HG03039 (cell line): ENCODE data around the gene SKIC8.

Source experiments
- ATAC-seq: cut with Tn5 transposase; IDR thresholded peaks from one replicate; pipeline ENCODE4 v1.9.1; 2021; ENCODE audit warnings: mild to moderate bottlenecking, moderate library complexity; ENCODE audit not compliant: unreplicated experiment

Gene SKIC8

GRCh38 chr15:78322243-78322642, 22.8 kb upstream of the SKIC8 start:
- no peak for ATAC-seq

- ATAC-seq: no peak
Observed at GRCh38 chr15:78321786-78322185, 22.4 kb upstream of the SKIC8 start.

GRCh38 chr15:78321041-78321570, 21.7 kb upstream of the SKIC8 start:
- no peak for ATAC-seq

GRCh38 chr15:78320183-78320582, 20.8 kb upstream of the SKIC8 start:
- ATAC-seq: no peak

- ATAC-seq: no peak
Observed at GRCh38 chr15:78319588-78319987, 20.2 kb upstream of the SKIC8 start.

- ATAC-seq: no peak
Observed at GRCh38 chr15:78317145-78317836, 17.9 kb upstream of the SKIC8 start.

- ATAC-seq: peak; percentile 57
Observed at GRCh38 chr15:78316283-78317083, 17.1 kb upstream of the SKIC8 start.

- no peak for ATAC-seq
Observed at GRCh38 chr15:78315686-78316282, 16.4 kb upstream of the SKIC8 start.

GRCh38 chr15:78314181-78314581, 14.8 kb upstream of the SKIC8 start:
- no peak for ATAC-seq

GRCh38 chr15:78313383-78313782, 14.0 kb upstream of the SKIC8 start:
- no peak for ATAC-seq

- ATAC-seq: no peak
Observed at GRCh38 chr15:78312957-78313356, 13.5 kb upstream of the SKIC8 start.

GRCh38 chr15:78312536-78312935, 13.1 kb upstream of the SKIC8 start:
- no peak for ATAC-seq

GRCh38 chr15:78311292-78311691, 11.9 kb upstream of the SKIC8 start:
- ATAC-seq: no peak

GRCh38 chr15:78308422-78309032, 9.1 kb upstream of the SKIC8 start:
- no peak for ATAC-seq

GRCh38 chr15:78307976-78308375, 8.6 kb upstream of the SKIC8 start:
- ATAC-seq: no peak

- ATAC-seq: no peak
Observed at GRCh38 chr15:78306176-78306774, 6.9 kb upstream of the SKIC8 start.

- ATAC-seq: no peak
Observed at GRCh38 chr15:78304216-78305066, 5.0 kb upstream of the SKIC8 start.

GRCh38 chr15:78302579-78303312, 3.3 kb upstream of the SKIC8 start:
- ATAC-seq: no peak

GRCh38 chr15:78301828-78302227, 2.4 kb upstream of the SKIC8 start:
- no peak for ATAC-seq
